ENCODE data around the gene CAMKV. TPM values are rescaled to one million over a fixed set of nuclear protein-coding genes. Genes with fewer than 3 reads are reported as not detected.

Gene CAMKV
- total RNA-seq, 1 experiment from 2014 or later = not detected

GRCh38 chr3:49902511-49903345 is 33.0 kb upstream of the CAMKV start:
- H3K9me3 ChIP-seq (replicated peaks) = no peaks in the 10 kb centered on the region
- H3K27ac ChIP-seq = no peak overlapping the region
- H3K4me1 ChIP-seq (replicated peaks) = no peaks in the 10 kb centered on the region; the same call in 1 of the 2 replicates
- DNase-seq (ENCODE audit: low read depth in 1 of 2, low spot score in 2 of 2) = no peak
- no peaks in the 10 kb centered on the region for H3K36me3 ChIP-seq
- no peaks in the 10 kb centered on the region for H3K27me3 ChIP-seq (replicated peaks)
- no peak overlapping the region for H3K4me3 ChIP-seq

- DNase-seq (ENCODE audit: low read depth in 1 of 2, low spot score in 2 of 2) = no peak
These were observed 31.9 kb upstream of the CAMKV start for GRCh38 chr3:49901366-49902339.

GRCh38 chr3:49900491-49901153 is 30.9 kb upstream of the CAMKV start:
- Histone ChIP-seq H3K27me3 (replicated peaks) (no peaks in the 10 kb centered on the region), H3K9me3 (replicated peaks) (no peaks in the 10 kb centered on the region), H3K27ac (no peak overlapping the region), H3K36me3 (no peaks in the 10 kb centered on the region), H3K4me1 (replicated peaks) (no peaks in the 10 kb centered on the region), H3K4me3 (no peak overlapping the region)
- no peak for DNase-seq (ENCODE audit: low read depth in 1 of 2, low spot score in 2 of 2)

More at GRCh38 chr3:49901366-49902339, 31.9 kb upstream of the CAMKV start:
- Histone ChIP-seq H3K27me3 (replicated peaks) (no peaks in the 10 kb centered on the region), H3K36me3 (no peaks in the 10 kb centered on the region), H3K27ac (no peak overlapping the region), H3K4me1 (replicated peaks) (no peaks in the 10 kb centered on the region; the same call in 1 of the 2 replicates), H3K9me3 (replicated peaks) (no peaks in the 10 kb centered on the region), H3K4me3 (no peak overlapping the region)

GRCh38 chr3:49899815-49900214 is 30.1 kb upstream of the CAMKV start:
- Histone ChIP-seq H3K4me1 (replicated peaks) (no peaks in the 10 kb centered on the region), H3K27ac (no peak overlapping the region), H3K4me3 (no peak overlapping the region), H3K36me3 (no peaks in the 10 kb centered on the region), H3K9me3 (replicated peaks) (no peaks in the 10 kb centered on the region), H3K27me3 (replicated peaks) (no peaks in the 10 kb centered on the region)
- no peak for DNase-seq (ENCODE audit: low read depth in 1 of 2, low spot score in 2 of 2)

- no peak for DNase-seq (ENCODE audit: low read depth in 1 of 2, low spot score in 2 of 2)
- Histone ChIP-seq H3K27ac (no peak overlapping the region), H3K36me3 (no peaks in the 10 kb centered on the region), H3K27me3 (replicated peaks) (no peaks in the 10 kb centered on the region), H3K4me1 (replicated peaks) (no peaks in the 10 kb centered on the region), H3K9me3 (replicated peaks) (no peaks in the 10 kb centered on the region), H3K4me3 (no peak overlapping the region)
These were observed 29.3 kb upstream of the CAMKV start for GRCh38 chr3:49898991-49899390.

- no peak overlapping the region for H3K27ac ChIP-seq
- H3K4me1 ChIP-seq (replicated peaks) = no peaks in the 10 kb centered on the region
- H3K9me3 ChIP-seq (replicated peaks) = no peaks in the 10 kb centered on the region
- DNase-seq (ENCODE audit: low read depth in 1 of 2, low spot score in 2 of 2) = no peak
- no peaks in the 10 kb centered on the region for H3K27me3 ChIP-seq (replicated peaks)
- H3K36me3 ChIP-seq = no peaks in the 10 kb centered on the region
- no peak overlapping the region for H3K4me3 ChIP-seq
These were observed 26.6 kb upstream of the CAMKV start for GRCh38 chr3:49896345-49896744.

GRCh38 chr3:49895791-49896190 is 26.1 kb upstream of the CAMKV start:
- Histone ChIP-seq H3K36me3 (no peaks in the 10 kb centered on the region), H3K27me3 (replicated peaks) (no peaks in the 10 kb centered on the region), H3K27ac (no peak overlapping the region), H3K4me3 (no peak overlapping the region), H3K4me1 (replicated peaks) (no peaks in the 10 kb centered on the region), H3K9me3 (replicated peaks) (no peaks in the 10 kb centered on the region)
- no peak for DNase-seq (ENCODE audit: low read depth in 1 of 2, low spot score in 2 of 2)

GRCh38 chr3:49889296-49889695 is 19.6 kb upstream of the CAMKV start:
- no peak overlapping the region for H3K4me3 ChIP-seq
- no peaks in the 10 kb centered on the region for H3K27me3 ChIP-seq (replicated peaks)
- no peak for DNase-seq (ENCODE audit: low read depth in 1 of 2, low spot score in 2 of 2)
- H3K4me1 ChIP-seq (replicated peaks) = no peaks in the 10 kb centered on the region
- no peaks in the 10 kb centered on the region for H3K36me3 ChIP-seq
- no peaks in the 10 kb centered on the region for H3K9me3 ChIP-seq (replicated peaks)
- H3K27ac ChIP-seq = no peak overlapping the region

- no peaks in the 10 kb centered on the region for H3K27me3 ChIP-seq (replicated peaks)
- H3K4me3 ChIP-seq = no peak overlapping the region
- no peak for DNase-seq (ENCODE audit: low read depth in 1 of 2, low spot score in 2 of 2)
- H3K27ac ChIP-seq = no peak overlapping the region
- no peaks in the 10 kb centered on the region for H3K4me1 ChIP-seq (replicated peaks)
- H3K36me3 ChIP-seq = no peaks in the 10 kb centered on the region
- H3K9me3 ChIP-seq (replicated peaks) = no peaks in the 10 kb centered on the region
These were observed 17.2 kb upstream of the CAMKV start for GRCh38 chr3:49886922-49887265.

GRCh38 chr3:49883998-49884397 is 14.3 kb upstream of the CAMKV start:
- DNase-seq (ENCODE audit: low read depth in 1 of 2, low spot score in 2 of 2) = no peak
- H3K27me3 ChIP-seq (replicated peaks) = no peaks in the 10 kb centered on the region
- H3K9me3 ChIP-seq (replicated peaks) = no peaks in the 10 kb centered on the region

GRCh38 chr3:49882166-49882565 is 12.5 kb upstream of the CAMKV start:
- Histone ChIP-seq H3K4me1 (replicated peaks) (no peaks in the 10 kb centered on the region), H3K4me3 (no peak overlapping the region), H3K27ac (no peak overlapping the region), H3K9me3 (replicated peaks) (no peaks in the 10 kb centered on the region), H3K27me3 (replicated peaks) (no peaks in the 10 kb centered on the region), H3K36me3 (no peaks in the 10 kb centered on the region)
- DNase-seq (ENCODE audit: low read depth in 1 of 2, low spot score in 2 of 2) = no peak

More at GRCh38 chr3:49883998-49884397, 14.3 kb upstream of the CAMKV start:
- Histone ChIP-seq H3K27ac (no peak overlapping the region), H3K4me3 (no peak overlapping the region), H3K4me1 (replicated peaks) (no peaks in the 10 kb centered on the region), H3K36me3 (no peaks in the 10 kb centered on the region)

GRCh38 chr3:49880581-49881315 is 11.0 kb upstream of the CAMKV start:
- H3K27ac ChIP-seq = no peak overlapping the region
- H3K4me3 ChIP-seq = no peak overlapping the region
- H3K9me3 ChIP-seq (replicated peaks) = no peaks in the 10 kb centered on the region
- H3K27me3 ChIP-seq (replicated peaks) = no peaks in the 10 kb centered on the region
- no peaks in the 10 kb centered on the region for H3K36me3 ChIP-seq
- DNase-seq (ENCODE audit: low read depth in 1 of 2, low spot score in 2 of 2) = no peak
- no peaks in the 10 kb centered on the region for H3K4me1 ChIP-seq (replicated peaks)

- H3K9me3 ChIP-seq (replicated peaks) = no peaks in the 10 kb centered on the region
- H3K27ac ChIP-seq = no peak overlapping the region
- no peak for DNase-seq (ENCODE audit: low read depth in 1 of 2, low spot score in 2 of 2)
- H3K36me3 ChIP-seq = no peaks in the 10 kb centered on the region
- H3K4me3 ChIP-seq = no peak overlapping the region
- H3K27me3 ChIP-seq (replicated peaks) = no peaks in the 10 kb centered on the region
- no peaks in the 10 kb centered on the region for H3K4me1 ChIP-seq (replicated peaks)
These were observed 10.0 kb upstream of the CAMKV start for GRCh38 chr3:49879721-49880120.
